ENCODE results near the gene RBM20.
"Not testable (repeated sequence)": the region's sequence is repeated elsewhere in the genome, so short reads cannot be mapped to it uniquely, and the experiment has no call there.

RBM20 gene

GRCh38 chr10:110706690-110707098, 62.6 kb downstream of the RBM20 start:
- DNase-seq: no peak

GRCh38 chr10:110708776-110709443, 64.8 kb downstream of the RBM20 start:
- no peak for DNase-seq

GRCh38 chr10:110709444-110709828, 65.3 kb downstream of the RBM20 start:
- DNase-seq: no peak

- no peak for DNase-seq
Observed at GRCh38 chr10:110709964-110710587, 65.9 kb downstream of the RBM20 start.

GRCh38 chr10:110710621-110711020, 66.5 kb downstream of the RBM20 start:
- DNase-seq: no peak

GRCh38 chr10:110711382-110711781, 67.2 kb downstream of the RBM20 start:
- DNase-seq: no peak

GRCh38 chr10:110714356-110714755, 70.2 kb downstream of the RBM20 start:
- no peak for DNase-seq

- peak; percentile 96 to 98 for DNase-seq
Observed at GRCh38 chr10:110717781-110718589, 73.8 kb downstream of the RBM20 start.

GRCh38 chr10:110721406-110722038, 77.4 kb downstream of the RBM20 start:
- DNase-seq: no peak

- DNase-seq: no peak
Observed at GRCh38 chr10:110723224-110723891, 79.2 kb downstream of the RBM20 start.

GRCh38 chr10:110724116-110724921, 80.2 kb downstream of the RBM20 start:
- no peak for DNase-seq

- DNase-seq: no peak
Observed at GRCh38 chr10:110724937-110725336, 80.8 kb downstream of the RBM20 start.

- no peak for DNase-seq
Observed at GRCh38 chr10:110725801-110726630, 81.9 kb downstream of the RBM20 start.

- not testable (repeated sequence) for DNase-seq
Observed at GRCh38 chr10:110727785-110728184, 83.6 kb downstream of the RBM20 start.

GRCh38 chr10:110730345-110731050, 86.4 kb downstream of the RBM20 start:
- no peak for DNase-seq

- DNase-seq: no peak
Observed at GRCh38 chr10:110733218-110733952, 89.2 kb downstream of the RBM20 start.

- DNase-seq: no peak
Observed at GRCh38 chr10:110735620-110736027, 91.5 kb downstream of the RBM20 start.

- no peak for DNase-seq
Observed at GRCh38 chr10:110737886-110738634, 93.9 kb downstream of the RBM20 start.

GRCh38 chr10:110739811-110740271, 95.7 kb downstream of the RBM20 start:
- no peak for DNase-seq

Data from Kasumi-1 (cell line).